ENCODE data around the gene ZNF789. TPM values are rescaled to one million over a fixed set of nuclear protein-coding genes. Genes with fewer than 3 reads are reported as not detected.
A peak's percentile ranks its signal among the peaks of the same experiment; 100 is the strongest.

Gene ZNF789
- total and polyA plus RNA-seq, 2 donors (not counting 3 experiments of a cell fraction or from before 2014, with no cell fraction given) = 11.6 to 21.6 TPM

GRCh38 chr7:99504281-99504602 lies 31.6 kb downstream of the ZNF789 start:
- Histone ChIP-seq H2AFZ (ENCODE audit: low read depth, low read length) (peak overlapping the region; percentile 93), H3K9me3 (replicated peaks; ENCODE audit: control insufficient read depth, insufficient read depth, low read length) (no peaks in the 10 kb centered on the region), H3K79me2 (ENCODE audit: control insufficient read depth, insufficient read depth, low read length) (peaks cover 27% of the 10 kb centered on the region), H3K4me2 (ENCODE audit: insufficient read depth, low read length) (peak overlapping the region; percentile 34), H4K20me1 (replicated peaks; ENCODE audit: control insufficient read depth, extremely low read depth, insufficient read depth, low read length) (no peaks in the 10 kb centered on the region), H3K4me1 (ENCODE audit: control insufficient read depth, extremely low read depth, insufficient read depth, low read length) (peaks cover 20% of the 10 kb centered on the region), H3K36me3 (ENCODE audit: control insufficient read depth in 2 of 2, extremely low read depth in 1 of 2, insufficient read depth in 2 of 2, low read length in 2 of 2) (no peaks in the 10 kb centered on the region), H3K9me1 (replicated peaks; ENCODE audit: control insufficient read depth, extremely low read depth, insufficient read depth, low read length) (no peaks in the 10 kb centered on the region), H3K4me3 (replicated peaks in 1 of 3; ENCODE audit: insufficient read depth in 1 of 3, low read depth in 1 of 3, low read length in 3 of 3) (peak overlapping the region; percentile 59 to 76 (median 75)), H3K27ac (ENCODE audit: insufficient read depth, low read depth, low read length) (peak overlapping the region; percentile 69), H3K9ac (replicated peaks; ENCODE audit: extremely low read depth, insufficient read depth, low read length) (peak overlapping the region; percentile 63), H3K27me3 (ENCODE audit: control insufficient read depth in 2 of 2, insufficient read depth in 2 of 2, low read length in 2 of 2) (no peaks in the 10 kb centered on the region)
- FAIRE-seq (peak; percentile 97), DNase-seq (ENCODE audit: low read depth, low spot score) (no peak)
- dilution Hi-C loops (cut with MboI; ENCODE audit: extremely low pct_ligation_motif_present, low sequenced_read_pairs) (no loop called here), intact Hi-C loops (cut with micrococcal nuclease) (loop anchor here (1.0 to 2.0 kb wide), 4 partner anchors 32 to 112 kb away; partner anchors contain the start of genes BUD31, FAM200A, PDAP1 and ZNF789)
- CTCF ChIA-PET = interaction anchor here (0.9 to 1.2 kb wide), 4 partner anchors 31 to 54 kb away, joined by 3 read pairs; partner anchors contain the start of genes FAM200A and ZNF655
- TF ChIP-seq MAX (IDR thresholded peaks at IDR 0.05; ENCODE audit: insufficient read depth, insufficient read length) = no peak
- no peak for TF ChIP-seq EZH2 (IDR thresholded peaks at IDR 0.05; ENCODE audit: borderline replicate concordance, low read depth, low read length, severe bottlenecking)
- no peak for TF ChIP-seq POLR2A (IDR thresholded peaks at IDR 0.05; ENCODE audit: low read depth, low read length)
- no peak for TF ChIP-seq CTCF (IDR thresholded peaks at IDR 0.05; ENCODE audit: extremely low read depth in 1 of 2, insufficient read depth in 1 of 2, low read depth in 1 of 2, low read length in 2 of 2)
- POLR2A ChIA-PET = interaction anchor here (0.6 to 1.3 kb wide), 2 partner anchors 48 to 176 kb away, joined by 4 read pairs; partner anchors contain the start of gene FAM200A
- BruUV-seq (replicated peaks) = no TSS peak
